BLaER1 treated with 17β-estradiol and CSF1 and Interleukin-3, amounts not matched to agents 10 nM and 100 nM (cell line): Measurements from ENCODE around the gene IFI44L.
A peak's percentile ranks its signal among the peaks of the same experiment; 100 is the strongest.

ENCODE experiments used
- H3K27ac ChIP-seq, 11 experiments: shearing (Covaris generic); formaldehyde crosslinking; 2 replicates each; pipeline ENCODE4 v1.8.1; 2022
- H3K27me3 ChIP-seq, 11 experiments: shearing (Covaris generic); formaldehyde crosslinking; 2 replicates each; pipeline ENCODE4 v1.8.1; 2022
- H3K36me3 ChIP-seq, 11 experiments: shearing (Covaris generic); formaldehyde crosslinking; 2 replicates each; pipeline ENCODE4 v1.8.1; 2022
- H3K4me1 ChIP-seq, 10 experiments: shearing (Covaris generic); formaldehyde crosslinking; 2 replicates each; pipeline ENCODE4 v1.8.1; 2022
- H3K4me2 ChIP-seq, 11 experiments: shearing (Covaris generic); formaldehyde crosslinking; 2 replicates each; pipeline ENCODE4 v1.8.1; 2022
- H3K4me3 ChIP-seq, 10 experiments: shearing (Covaris generic); formaldehyde crosslinking; 2 replicates each; pipeline ENCODE4 v1.8.1; 2022
- H3K9ac ChIP-seq, 11 experiments: shearing (Covaris generic); formaldehyde crosslinking; 2 replicates each; pipeline ENCODE4 v1.8.1; 2022
- H3K9me3 ChIP-seq, 11 experiments: shearing (Covaris generic); formaldehyde crosslinking; replicated peaks in 1 of 11; 2 replicates each; pipeline ENCODE4 v1.8.1; 2022
- H4K20me1 ChIP-seq, 11 experiments: shearing (Covaris generic); formaldehyde crosslinking; 2 replicates each; pipeline ENCODE4 v1.8.1; 2022
- Cebpa-rat ChIP-seq, 11 experiments: shearing (Covaris generic); IDR thresholded peaks; 2 replicates each; pipeline ENCODE4 v1.8.1; 2022

The IFI44L gene

GRCh38 chr1:78604643-78605042 lies 15.6 kb upstream of the IFI44L start:
- no peak for TF ChIP-seq Cebpa-rat (IDR thresholded peaks at IDR 0.05)
- H3K4me3 ChIP-seq: no peak overlapping the region
- H3K27ac ChIP-seq: no peak overlapping the region
- no peaks in the 10 kb centered on the region for H3K27me3 ChIP-seq
- no peak overlapping the region for H3K4me2 ChIP-seq
- H3K4me1 ChIP-seq: no peaks in the 10 kb centered on the region
- no peak overlapping the region for H3K9ac ChIP-seq
- H4K20me1 ChIP-seq: no peaks in the 10 kb centered on the region
- H3K9me3 ChIP-seq: no peaks in the 10 kb centered on the region
- no peaks in the 10 kb centered on the region for H3K36me3 ChIP-seq

GRCh38 chr1:78606274-78606673 lies 14.0 kb upstream of the IFI44L start:
- Histone ChIP-seq H3K36me3 (no peaks in the 10 kb centered on the region), H3K27ac (no peak overlapping the region), H3K4me1 (no peaks in the 10 kb centered on the region), H3K9ac (no peak overlapping the region), H3K4me3 (no peak overlapping the region), H3K9me3 (no peaks in the 10 kb centered on the region), H3K27me3 (no peaks in the 10 kb centered on the region), H4K20me1 (no peaks in the 10 kb centered on the region), H3K4me2 (no peak overlapping the region)
- TF ChIP-seq Cebpa-rat (IDR thresholded peaks at IDR 0.05): no peak

GRCh38 chr1:78607334-78607927 lies 12.8 kb upstream of the IFI44L start:
- H3K9me3 ChIP-seq: no peaks in the 10 kb centered on the region
- no peaks in the 10 kb centered on the region for H3K4me1 ChIP-seq
- no peaks in the 10 kb centered on the region for H3K36me3 ChIP-seq
- TF ChIP-seq Cebpa-rat (IDR thresholded peaks at IDR 0.05): no peak
- H3K27ac ChIP-seq: no peak overlapping the region
- no peak overlapping the region for H3K4me3 ChIP-seq
- no peaks in the 10 kb centered on the region for H4K20me1 ChIP-seq
- H3K27me3 ChIP-seq: no peaks in the 10 kb centered on the region
- H3K4me2 ChIP-seq: no peak overlapping the region
- no peak overlapping the region for H3K9ac ChIP-seq

- Histone ChIP-seq H3K9me3 (no peaks in the 10 kb centered on the region), H3K9ac (no peak overlapping the region), H3K36me3 (no peaks in the 10 kb centered on the region), H3K4me1 (no peaks in the 10 kb centered on the region), H4K20me1 (no peaks in the 10 kb centered on the region), H3K4me2 (no peak overlapping the region), H3K27ac (no peak overlapping the region), H3K4me3 (no peak overlapping the region), H3K27me3 (no peaks in the 10 kb centered on the region)
- no peak for TF ChIP-seq Cebpa-rat (IDR thresholded peaks at IDR 0.05)
These were observed 12.3 kb upstream of the IFI44L start for GRCh38 chr1:78607944-78608343.

GRCh38 chr1:78617615-78618026 lies 2.6 kb upstream of the IFI44L start:
- H3K27me3 ChIP-seq: no peaks in the 10 kb centered on the region
- peak overlapping the region in 1 of 11 experiments; percentile 45; a peak in 2 of 22 replicates for H3K4me2 ChIP-seq
- H3K36me3 ChIP-seq: no peaks in the 10 kb centered on the region
- H3K4me3 ChIP-seq: no peak overlapping the region
- no peak for TF ChIP-seq Cebpa-rat (IDR thresholded peaks at IDR 0.05)
- peaks cover 11 to 25% (median 18%) of the 10 kb centered on the region in 10 experiments for H3K4me1 ChIP-seq
- no peak overlapping the region for H3K27ac ChIP-seq
- H4K20me1 ChIP-seq: no peaks in the 10 kb centered on the region
- no peaks in the 10 kb centered on the region for H3K9me3 ChIP-seq
- H3K9ac ChIP-seq: no peak overlapping the region

- Histone ChIP-seq H3K4me3 (no peak overlapping the region), H3K4me1 (peaks cover 11 to 25% (median 18%) of the 10 kb centered on the region in 10 experiments), H3K4me2 (no peak overlapping the region), H3K9me3 (no peaks in the 10 kb centered on the region), H4K20me1 (no peaks in the 10 kb centered on the region), H3K9ac (no peak overlapping the region), H3K27me3 (no peaks in the 10 kb centered on the region), H3K36me3 (no peaks in the 10 kb centered on the region), H3K27ac (peak overlapping the region in 1 of 11 experiments; percentile 30; a peak in 1 of 22 replicates)
- no peak for TF ChIP-seq Cebpa-rat (IDR thresholded peaks at IDR 0.05)
These were observed 1.2 kb upstream of the IFI44L start for GRCh38 chr1:78619032-78619431.

- Histone ChIP-seq H3K4me3 (no peak overlapping the region; a peak in 1 of 20 replicates), H3K27ac (peak overlapping the region in 3 of 11 experiments; percentile 15 to 30 (median 22); a peak in 3 of 22 replicates), H4K20me1 (no peaks in the 10 kb centered on the region), H3K9ac (peak overlapping the region in 1 of 11 experiments; percentile 23; a peak in 1 of 22 replicates), H3K27me3 (no peaks in the 10 kb centered on the region), H3K9me3 (no peaks in the 10 kb centered on the region), H3K4me1 (peaks cover 11 to 25% (median 18%) of the 10 kb centered on the region in 10 experiments), H3K36me3 (no peaks in the 10 kb centered on the region), H3K4me2 (peak overlapping the region in 2 of 11 experiments; percentile 70 to 84; a peak in 5 of 22 replicates)
- TF ChIP-seq Cebpa-rat (IDR thresholded peaks at IDR 0.05): no peak
These were observed 824 bp upstream of the IFI44L start for GRCh38 chr1:78619446-78619802.

- no peaks in the 10 kb centered on the region for H3K27me3 ChIP-seq
- H3K27ac ChIP-seq: peak overlapping the region in 4 of 11 experiments; percentile 1 to 37 (median 22); a peak in 3 of 22 replicates
- no peaks in the 10 kb centered on the region for H4K20me1 ChIP-seq
- no peaks in the 10 kb centered on the region for H3K36me3 ChIP-seq
- H3K9ac ChIP-seq: peak overlapping the region in 3 of 11 experiments; percentile 32 to 66 (median 48); a peak in 4 of 22 replicates
- H3K4me1 ChIP-seq: peaks cover 11 to 25% (median 18%) of the 10 kb centered on the region in 10 experiments
- H3K4me2 ChIP-seq: peak overlapping the region; percentile 31 to 84 (median 57)
- TF ChIP-seq Cebpa-rat (IDR thresholded peaks at IDR 0.05): no peak
- H3K9me3 ChIP-seq: no peaks in the 10 kb centered on the region
- peak overlapping the region in 3 of 10 experiments; percentile 4 to 44 (median 44); a peak in 6 of 20 replicates for H3K4me3 ChIP-seq
These were observed 418 bp downstream of the IFI44L start for GRCh38 chr1:78620666-78621065.

- Histone ChIP-seq H3K4me1 (peaks cover 11 to 25% (median 18%) of the 10 kb centered on the region in 10 experiments), H3K9me3 (no peaks in the 10 kb centered on the region), H3K27me3 (no peaks in the 10 kb centered on the region), H4K20me1 (no peaks in the 10 kb centered on the region), H3K4me3 (no peak overlapping the region), H3K27ac (no peak overlapping the region), H3K36me3 (no peaks in the 10 kb centered on the region), H3K4me2 (peak overlapping the region in 2 of 11 experiments; percentile 23 to 27; a peak in 2 of 22 replicates), H3K9ac (no peak overlapping the region)
- no peak for TF ChIP-seq Cebpa-rat (IDR thresholded peaks at IDR 0.05)
These were observed 2.3 kb downstream of the IFI44L start for GRCh38 chr1:78622548-78622947.

GRCh38 chr1:78624035-78624434 lies 3.8 kb downstream of the IFI44L start:
- no peak overlapping the region for H3K9ac ChIP-seq
- no peaks in the 10 kb centered on the region for H3K36me3 ChIP-seq
- no peak overlapping the region for H3K4me2 ChIP-seq

More at GRCh38 chr1:78624035-78624434, 3.8 kb downstream of the IFI44L start:
- Histone ChIP-seq H3K27ac (no peak overlapping the region), H3K9me3 (no peaks in the 10 kb centered on the region), H3K4me1 (peaks cover 11 to 22% (median 17%) of the 10 kb centered on the region in 10 experiments), H4K20me1 (no peaks in the 10 kb centered on the region), H3K27me3 (no peaks in the 10 kb centered on the region), H3K4me3 (no peak overlapping the region)
- no peak for TF ChIP-seq Cebpa-rat (IDR thresholded peaks at IDR 0.05)
